Transverse colon (tissue), 4 donors: ENCODE data around the gene ARHGAP10. TPM values are rescaled to one million over a fixed set of nuclear protein-coding genes. Genes with fewer than 3 reads are reported as not detected.

Experiments used
- DNase-seq: peaks from one replicate; pipeline ENCODE4 v3.0.0-alpha.2; 2019
- H3K27ac ChIP-seq, 4 donors: fragments of 200-600 bp; sonication (generic); 2 replicates each; pipeline ENCODE4 v1.5.1; 2016 to 2018; ENCODE audit warnings: inconsistent platforms in 4 of 4
- H3K27me3 ChIP-seq: fragments of 200-600 bp; sonication (generic); 2 replicates; pipeline ENCODE4 v1.5.1; 2017; ENCODE audit warnings: inconsistent platforms
- H3K36me3 ChIP-seq, 4 donors: fragments of 200-600 bp; sonication (generic); 2 replicates each; pipeline ENCODE4 v1.5.1; 2017 to 2019; ENCODE audit warnings: inconsistent platforms in 4 of 4
- H3K4me1 ChIP-seq, 4 donors: fragments of 200-600 bp; sonication (generic); 2 replicates each; pipeline ENCODE4 v1.5.1; 2017 to 2020; ENCODE audit warnings: inconsistent platforms in 4 of 4
- H3K4me3 ChIP-seq, 4 donors: fragments of 200-600 bp; sonication (generic); 1 replicate in 1 of 4; 2 replicates in 3 of 4; pipeline versions ENCODE4 v1.5.1 to v1.6.1; 2017 to 2019; ENCODE audit warnings: inconsistent platforms in 4 of 4
- H3K9me3 ChIP-seq, 2 donors: fragments of 200-600 bp; sonication (generic); 2 replicates each; pipeline ENCODE4 v1.5.1; 2017 to 2019; ENCODE audit warnings: inconsistent platforms in 2 of 2
- EP300 ChIP-seq: sonication (generic); formaldehyde crosslinking; IDR thresholded peaks from one replicate; pipeline ENCODE4 v1.6.1; 2017; ENCODE audit warnings: antibody characterized with exemption, low read depth
- POLR2A ChIP-seq: fragments of 450-650 bp; IDR thresholded peaks from one replicate; pipeline ENCODE4 v1.6.1; 2016; ENCODE audit warnings: antibody characterized with exemption, mild to moderate bottlenecking, moderate library complexity
- POLR2AphosphoS5 ChIP-seq, 3 donors: sonication (generic); formaldehyde crosslinking; IDR thresholded peaks; one replicate each; pipeline ENCODE4 v1.6.1; 2016; ENCODE audit warnings: antibody characterized with exemption in 3 of 3
- WGBS, 2 donors: methylation state at CpG; one replicate each; pipeline ENCODE4 v1.1.5; 2018; ENCODE audit warnings: low coverage in 1 of 2; 5-methylcytosine and 5-hydroxymethylcytosine counted together
- in situ Hi-C, 4 donors: fragments of 200-750 bp; cut with MboI; loops; one replicate each; pipeline versions ENCODE4 v1.15.0 to v1.15.1; 2017; ENCODE audit warnings: low sequenced_read_pairs in 3 of 4, low pct_ligation_motif_present in 1 of 4, low pct_unique_long_range_greater_than_20kb in 1 of 4
- intact Hi-C: fragments of 100-400 bp; cut with DNase I; formaldehyde crosslinking; loops from one replicate; pipeline ENCODE4 v1.15.1; 2023; ENCODE audit warnings: low total_unique reads
- total RNA-seq, 4 donors: library from RNA; depleted of rRNA; stranded (reverse); fragments of >200 nt; gene quantifications; one replicate each; pipeline ENCODE4 v1.1.0, GENCODE V29; 2016
- TF ChIP-seq, protein P1 (sequence below), 5 experiments: fragments of 200-600 bp in 3 of 5; fragments of 450-650 bp in 2 of 5; sonication (generic) in 3 of 5; IDR thresholded peaks; 1 replicate in 2 of 5; 2 replicates in 3 of 5; pipeline ENCODE4 v1.5.1; 2016 to 2017; ENCODE audit warnings: antibody characterized with exemption in 5 of 5, inconsistent platforms in 3 of 5, mild to moderate bottlenecking in 2 of 5, moderate library complexity in 1 of 5

ARHGAP10 gene
- total RNA-seq, 4 donors from 2014 or later: 14.7 to 27.3 (median 22.9) TPM

DNA sequence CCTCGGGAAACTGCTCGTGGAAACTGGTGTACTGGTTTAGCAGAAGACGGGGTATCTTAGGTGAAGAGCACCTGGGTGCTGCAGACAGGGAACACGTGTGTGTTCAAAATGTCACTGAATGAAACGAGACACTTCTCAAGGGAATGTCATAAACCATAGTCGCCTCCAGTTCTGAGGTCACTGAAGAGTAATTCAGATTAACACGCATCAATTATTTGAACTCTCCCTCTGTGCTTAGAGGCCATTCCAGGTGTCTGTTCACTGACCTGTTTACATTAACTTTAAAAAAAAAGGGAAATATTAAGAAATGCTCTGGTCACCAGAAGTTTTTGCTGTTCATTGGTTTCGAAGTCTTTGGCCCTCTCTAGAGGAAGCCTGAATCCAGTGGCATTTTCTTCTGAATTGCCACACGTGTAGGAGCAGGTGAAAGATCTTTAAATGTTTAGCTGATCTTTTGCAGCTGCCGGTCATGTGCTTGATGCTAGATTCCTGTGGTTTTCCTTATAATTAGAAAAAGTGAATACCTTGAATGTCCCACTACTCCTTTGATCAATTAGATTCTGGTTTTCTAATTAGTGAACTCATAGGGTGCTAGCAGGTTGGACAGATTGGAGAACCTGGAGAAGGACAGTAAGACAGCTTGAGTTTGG, 330.5 kb downstream of the ARHGAP10 start:
- Histone ChIP-seq H3K9me3 (no peaks in the 10 kb centered on the region), H3K27ac (no peak overlapping the region), H3K4me3 (no peak overlapping the region), H3K36me3 (no peaks in the 10 kb centered on the region), H3K4me1 (peaks cover 0 to 23% (median 5%) of the 10 kb centered on the region in 4 donors), H3K27me3 (no peaks in the 10 kb centered on the region)
- TF ChIP-seq POLR2A: no peak
- TF ChIP-seq EP300: no peak
- TF ChIP-seq, protein P1, sequence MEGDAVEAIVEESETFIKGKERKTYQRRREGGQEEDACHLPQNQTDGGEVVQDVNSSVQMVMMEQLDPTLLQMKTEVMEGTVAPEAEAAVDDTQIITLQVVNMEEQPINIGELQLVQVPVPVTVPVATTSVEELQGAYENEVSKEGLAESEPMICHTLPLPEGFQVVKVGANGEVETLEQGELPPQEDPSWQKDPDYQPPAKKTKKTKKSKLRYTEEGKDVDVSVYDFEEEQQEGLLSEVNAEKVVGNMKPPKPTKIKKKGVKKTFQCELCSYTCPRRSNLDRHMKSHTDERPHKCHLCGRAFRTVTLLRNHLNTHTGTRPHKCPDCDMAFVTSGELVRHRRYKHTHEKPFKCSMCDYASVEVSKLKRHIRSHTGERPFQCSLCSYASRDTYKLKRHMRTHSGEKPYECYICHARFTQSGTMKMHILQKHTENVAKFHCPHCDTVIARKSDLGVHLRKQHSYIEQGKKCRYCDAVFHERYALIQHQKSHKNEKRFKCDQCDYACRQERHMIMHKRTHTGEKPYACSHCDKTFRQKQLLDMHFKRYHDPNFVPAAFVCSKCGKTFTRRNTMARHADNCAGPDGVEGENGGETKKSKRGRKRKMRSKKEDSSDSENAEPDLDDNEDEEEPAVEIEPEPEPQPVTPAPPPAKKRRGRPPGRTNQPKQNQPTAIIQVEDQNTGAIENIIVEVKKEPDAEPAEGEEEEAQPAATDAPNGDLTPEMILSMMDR (IDR thresholded peaks at IDR 0.05): no peak
- no peak for TF ChIP-seq POLR2AphosphoS5 (IDR thresholded peaks at IDR 0.05)
- no peak for DNase-seq
- 76 to 85% methylated on average over 8 to 10 of the region's 10 CpGs for WGBS, 2 donors
- in situ Hi-C loops: no loop called here
- intact Hi-C loops: no loop called here

DNA sequence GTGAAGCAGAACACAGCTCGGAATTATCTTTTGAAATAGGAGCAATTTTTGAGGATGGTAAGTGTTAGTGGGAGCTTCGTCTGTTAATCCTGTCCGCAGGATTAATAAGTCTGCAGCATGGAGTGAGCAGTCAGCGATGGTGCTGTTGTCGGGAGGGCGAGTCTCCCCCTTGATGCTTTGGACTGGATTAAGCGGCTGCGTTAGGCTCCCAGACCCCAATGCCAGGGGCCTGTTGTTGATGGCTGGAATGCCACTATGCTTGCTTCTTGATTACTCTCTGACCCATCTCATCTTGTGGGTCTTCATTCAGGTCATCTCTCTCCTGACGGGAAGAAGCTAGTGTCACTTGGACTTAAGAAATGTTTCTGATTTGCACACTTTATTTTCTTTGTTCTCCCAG, 332.6 kb downstream of the ARHGAP10 start:
- peaks cover 0 to 20% (median 8%) of the 10 kb centered on the region in 4 donors for H3K4me1 ChIP-seq
- 80 to 95% methylated on average over 5 to 9 of the region's 9 CpGs for WGBS, 2 donors
- in situ Hi-C loops: no loop called here

DNA sequence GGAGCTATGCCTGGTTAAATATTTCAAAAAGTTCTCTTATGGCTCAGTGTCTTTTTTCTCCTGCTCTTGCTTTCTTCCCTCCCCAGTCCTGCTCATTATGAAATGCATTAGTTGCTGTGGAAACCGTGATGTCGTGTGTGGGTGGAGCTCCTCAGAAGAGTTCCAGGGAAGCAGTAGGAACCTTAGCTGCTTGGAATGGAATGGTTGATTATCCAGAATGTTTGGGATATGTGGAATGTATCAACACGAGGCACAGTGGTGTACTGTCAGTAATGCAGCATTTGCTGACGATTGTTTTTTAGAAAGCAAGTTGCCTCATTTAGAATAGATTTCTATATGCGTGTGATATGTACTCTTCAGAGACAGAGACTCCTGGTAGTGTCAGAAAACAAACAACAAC, 333.2 kb downstream of the ARHGAP10 start:
- in situ Hi-C loops (no loop called here), intact Hi-C loops (no loop called here)
- Histone ChIP-seq H3K4me1 (peaks cover 0 to 24% (median 8%) of the 10 kb centered on the region in 4 donors), H3K4me3 (no peak overlapping the region), H3K27me3 (no peaks in the 10 kb centered on the region), H3K9me3 (no peaks in the 10 kb centered on the region), H3K27ac (no peak overlapping the region), H3K36me3 (no peaks in the 10 kb centered on the region)
- no peak for TF ChIP-seq POLR2AphosphoS5 (IDR thresholded peaks at IDR 0.05)
- TF ChIP-seq POLR2A: no peak
- no peak for TF ChIP-seq EP300
- TF ChIP-seq, protein P1 (IDR thresholded peaks at IDR 0.05): no peak
- DNase-seq: no peak
- 66 to 83% methylated on average over 2 to 5 of the region's 5 CpGs for WGBS, 2 donors

More for the DNA sequence above, 332.6 kb downstream of the ARHGAP10 start:
- no peak for DNase-seq
- H3K27me3 ChIP-seq: no peaks in the 10 kb centered on the region
- no peaks in the 10 kb centered on the region for H3K9me3 ChIP-seq
- no peaks in the 10 kb centered on the region for H3K36me3 ChIP-seq
- H3K4me3 ChIP-seq: no peak overlapping the region
- H3K27ac ChIP-seq: no peak overlapping the region
- TF ChIP-seq POLR2AphosphoS5 (IDR thresholded peaks at IDR 0.05) (no peak), EP300 (no peak), POLR2A (no peak)
- TF ChIP-seq, protein P1 (IDR thresholded peaks at IDR 0.05): no peak
- intact Hi-C loops: no loop called here

DNA sequence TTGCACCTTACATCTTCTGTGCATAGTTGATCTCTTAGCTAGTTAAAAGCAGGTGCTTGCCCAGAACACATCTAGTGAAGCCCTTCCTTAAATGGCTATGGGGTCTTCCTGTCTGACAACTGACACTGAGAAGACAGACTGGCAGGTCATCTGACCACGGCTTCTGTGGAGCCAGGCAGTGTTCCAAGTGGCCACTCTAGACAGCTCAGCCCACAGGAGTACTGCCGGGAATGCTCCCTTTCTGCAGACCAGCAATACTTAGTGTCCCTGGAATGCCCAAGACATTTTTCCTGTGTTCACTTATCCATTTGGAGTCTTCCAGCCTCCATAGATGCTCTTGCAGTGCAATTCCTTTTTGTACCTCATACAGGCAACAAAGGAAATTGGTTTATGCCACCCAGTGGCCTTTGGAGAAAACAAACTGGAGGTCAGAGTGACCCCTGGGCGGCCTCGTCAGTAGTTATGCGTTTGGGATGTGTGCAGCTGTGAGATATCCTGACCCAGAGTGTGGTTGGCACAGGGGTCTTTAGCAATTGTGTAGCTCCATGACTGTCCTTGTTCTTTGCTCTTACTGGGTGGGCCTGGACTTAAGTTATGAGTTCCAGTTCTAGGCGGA, 335.5 kb downstream of the ARHGAP10 start:
- peaks cover 0 to 9% (median 3%) of the 10 kb centered on the region in 4 donors for H3K4me1 ChIP-seq

More for the DNA sequence above, 335.5 kb downstream of the ARHGAP10 start:
- 72 to 73% methylated on average over 4 to 6 of the region's 6 CpGs for WGBS, 2 donors
- TF ChIP-seq POLR2A: no peak
- TF ChIP-seq, protein P1 (IDR thresholded peaks at IDR 0.05): no peak
- TF ChIP-seq POLR2AphosphoS5 (IDR thresholded peaks at IDR 0.05): no peak
- TF ChIP-seq EP300: no peak
- no peak overlapping the region for H3K27ac ChIP-seq
- no peaks in the 10 kb centered on the region for H3K36me3 ChIP-seq
- in situ Hi-C loops (no loop called here), intact Hi-C loops (no loop called here)
- H3K4me3 ChIP-seq: no peak overlapping the region
- no peak for DNase-seq
- no peaks in the 10 kb centered on the region for H3K9me3 ChIP-seq
- H3K27me3 ChIP-seq: no peaks in the 10 kb centered on the region
